A549 treated with CpdA at 1 μM for 4 hours (cell line): Measurements from ENCODE around the gene GSTO1. TPM values are rescaled to one million over a fixed set of nuclear protein-coding genes. Genes with fewer than 3 reads are reported as not detected.

Source experiments
- total RNA-seq: library from RNA; stranded (reverse); fragments of 200-300 nt; extraction: Qiagen RNA extraction; gene quantifications from 5 replicates; pipeline ENCODE4 v1.2.3, GENCODE V29; 2022; ENCODE audit warnings: low read depth

The GSTO1 gene
- 239 to 286 TPM (median 253 TPM) in 5 replicates for total RNA-seq

DNA sequence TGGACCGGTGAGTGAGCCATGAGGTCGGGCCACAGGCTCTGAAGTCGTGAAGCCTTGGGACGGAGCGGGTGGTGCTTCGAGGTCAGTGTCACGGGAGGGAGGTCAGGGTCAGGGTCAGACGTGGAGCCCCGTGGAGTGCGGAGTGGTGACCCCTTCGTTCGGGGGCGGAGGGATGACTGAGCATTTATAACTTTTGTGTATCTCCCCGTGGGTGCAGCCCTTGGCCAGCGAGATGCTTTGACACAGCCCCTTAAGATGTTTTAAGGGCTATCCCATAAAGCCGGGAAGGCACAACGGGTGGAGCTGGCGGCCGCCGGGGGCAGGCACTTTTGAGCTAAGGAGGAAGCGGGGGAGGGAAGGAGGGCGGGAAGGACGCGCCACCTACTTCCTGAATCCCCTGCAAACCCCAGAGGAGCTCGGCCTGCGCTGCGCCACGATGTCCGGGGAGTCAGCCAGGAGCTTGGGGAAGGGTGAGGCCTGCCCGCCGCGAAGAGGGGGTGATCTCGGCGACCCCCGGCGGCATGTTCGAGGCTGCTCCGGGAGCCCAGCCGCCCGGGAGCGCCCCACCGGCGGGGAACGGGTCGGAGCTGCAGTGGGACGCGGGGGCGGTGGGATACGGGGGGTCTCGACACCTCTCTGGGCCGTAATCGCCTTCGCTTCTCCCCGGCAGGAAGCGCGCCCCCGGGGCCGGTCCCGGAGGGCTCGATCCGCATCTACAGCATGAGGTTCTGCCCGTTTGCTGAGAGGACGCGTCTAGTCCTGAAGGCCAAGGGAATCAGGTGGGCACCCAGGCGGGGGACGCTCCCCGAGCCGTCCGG is at the start of gene GSTO1:
GSTO1 (plus strand) TSS at position 400 of the 818 bp plus-strand sequence; CDS start at position 437, 37 bp downstream.

DNA sequence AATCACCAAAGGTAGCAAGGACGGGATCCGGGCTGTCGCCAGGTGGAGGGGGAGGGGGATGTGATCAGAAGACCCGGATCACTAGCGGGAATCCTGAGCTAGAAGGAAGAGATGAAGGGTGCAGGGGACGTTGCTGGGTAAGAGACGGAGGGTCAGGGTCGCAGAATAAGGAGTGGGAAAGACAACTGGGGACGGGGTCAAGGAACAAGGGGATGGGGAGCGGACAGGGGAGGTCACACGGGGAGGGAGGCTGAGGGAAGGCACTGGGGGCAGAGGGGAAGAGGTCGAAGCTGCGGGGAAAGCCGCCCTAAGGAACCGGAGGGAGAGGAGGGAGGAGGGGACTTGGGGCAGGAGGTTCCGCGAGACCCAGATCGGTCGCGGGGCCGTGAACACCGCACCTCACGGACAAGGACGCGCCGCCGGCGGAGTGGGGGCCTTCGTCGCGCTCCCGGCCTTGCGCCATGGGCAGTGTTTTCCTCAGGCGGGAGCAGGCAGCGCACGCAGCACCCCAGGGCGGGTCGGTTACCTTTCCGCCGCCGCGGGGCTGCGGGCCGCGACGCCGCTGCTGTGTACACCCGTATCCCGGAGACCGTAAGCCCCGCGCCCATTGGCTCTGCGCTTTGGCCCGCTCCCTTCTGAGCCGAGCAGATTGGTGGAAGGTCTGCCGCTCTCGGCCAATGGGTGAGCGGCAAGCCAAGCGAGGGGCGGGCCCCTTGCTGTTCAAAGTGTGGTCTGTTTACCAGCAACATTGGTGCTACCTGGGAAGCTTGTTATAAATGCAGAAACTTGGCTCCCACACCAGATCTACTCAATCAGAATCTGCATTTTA is 22.7 kb upstream of the GSTO1 start, which contains the start of gene CFAP43:
CFAP43 (minus strand) TSS at position 581 of the 829 bp plus-strand sequence; CDS start at position 463, 118 bp downstream.

DNA sequence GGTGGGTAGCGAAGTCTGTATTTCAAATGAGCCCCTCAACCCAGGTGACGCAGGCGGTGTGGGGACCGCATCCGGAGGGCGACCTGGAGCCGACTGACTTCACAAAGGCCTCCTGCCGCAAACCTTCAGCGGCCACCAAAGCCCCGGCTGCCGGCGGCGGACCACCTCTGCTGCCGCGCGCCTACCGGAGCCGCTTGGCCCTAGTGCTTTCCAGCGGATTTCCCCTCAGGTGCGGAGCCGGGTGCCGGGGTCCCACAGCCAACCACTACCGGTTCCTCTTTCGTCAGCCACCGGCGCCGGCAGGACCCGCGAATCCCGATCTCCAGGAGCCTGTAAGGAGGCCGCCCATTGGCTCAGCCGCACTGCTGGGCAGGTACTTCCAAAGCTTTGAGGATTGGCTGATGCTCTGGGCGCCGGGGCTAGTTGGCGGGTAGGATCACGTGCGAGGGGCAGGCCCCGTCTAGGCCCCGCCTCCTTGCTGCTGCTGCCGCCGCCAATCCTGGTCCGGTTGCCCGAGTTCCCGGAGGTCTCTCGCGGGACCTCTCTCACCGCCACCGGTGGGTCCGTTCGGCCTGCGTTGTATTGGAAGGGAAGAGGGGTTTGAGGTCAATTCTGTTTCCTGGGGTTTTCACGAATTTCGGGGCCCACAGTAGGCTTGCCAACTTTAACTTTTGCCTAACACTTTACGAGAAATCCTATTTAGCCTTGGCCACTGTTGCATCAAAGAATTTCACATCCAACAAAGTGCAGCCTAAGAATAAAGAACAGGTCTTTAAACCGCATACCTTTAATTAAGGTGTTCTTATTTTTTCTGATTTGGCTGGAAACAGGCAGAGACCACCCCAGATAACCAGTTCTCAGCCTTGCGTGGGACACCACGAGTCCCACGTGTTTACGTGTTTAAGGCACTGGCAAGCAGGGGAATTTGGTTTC is 14.3 kb downstream of the GSTO1 start, which contains the start of gene GSTO2:
GSTO2 (plus strand) TSS at position 472 of the 933 bp plus-strand sequence. CDS start 5,732 bp downstream, outside the sequence.

Other genes starting within 250 kb of the GSTO1 start
- 2.2 to 3.8 TPM (median 2.7 TPM) in 5 replicates for gene COL17A1, start 169.0 kb upstream of the GSTO1 start, total RNA-seq
- 15.8 to 24.4 TPM (median 16.7 TPM) in 5 replicates for gene SFR1, start 132.7 kb upstream of the GSTO1 start, total RNA-seq
- gene CFAP43, start 22.5 kb upstream of the GSTO1 start, total RNA-seq, result 0.16 to 0.22 TPM (median 0.22 TPM) in 5 replicates
- gene GSTO2, start 14.3 kb downstream of the GSTO1 start, total RNA-seq, result 1.4 to 2.1 TPM (median 1.8 TPM) in 5 replicates
- 57.4 to 80.2 TPM (median 73.0 TPM) in 5 replicates for gene ITPRIP, start 83.6 kb downstream of the GSTO1 start, total RNA-seq
- 0.09 to 0.15 TPM (median 0.12 TPM) in 5 replicates for gene CFAP58, start 98.9 kb downstream of the GSTO1 start, total RNA-seq